Activated CD4-positive, alpha-beta T cell treated with anti-CD3 and anti-CD28 coated beads, Interleukin-2, amount 50 U/mL, for 16 hours (primary cell): Measurements from ENCODE around the gene PRCP.

Source experiments
- DNase-seq: peaks from one replicate; pipeline ENCODE4 v3.0.0-alpha.2; 2020

PRCP gene

GRCh38 chr11:82823647-82824619 is 76.3 kb downstream of the PRCP start:
- no peak for DNase-seq

GRCh38 chr11:82818409-82819043 is 81.7 kb downstream of the PRCP start:
- no peak for DNase-seq

DNA sequence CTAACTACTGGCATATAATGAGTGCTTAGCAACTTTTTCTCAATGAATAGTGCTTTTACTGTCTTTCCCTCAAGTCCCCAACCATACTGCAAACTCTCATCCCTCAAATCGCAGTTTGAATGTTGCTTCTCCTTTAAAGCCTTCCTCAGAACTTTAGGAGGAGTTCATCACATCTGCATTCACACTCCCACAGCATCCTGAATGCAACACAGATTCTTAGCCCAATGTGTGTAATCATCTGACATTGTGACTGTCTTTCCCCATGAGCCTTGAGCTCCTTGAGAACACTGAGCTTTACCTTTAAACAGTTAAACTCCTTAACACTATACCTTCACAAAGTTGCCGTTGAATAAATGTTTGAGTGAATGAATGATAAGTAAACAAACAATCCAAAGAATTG is 84.8 kb downstream of the PRCP start:
- DNase-seq: no peak

DNA sequence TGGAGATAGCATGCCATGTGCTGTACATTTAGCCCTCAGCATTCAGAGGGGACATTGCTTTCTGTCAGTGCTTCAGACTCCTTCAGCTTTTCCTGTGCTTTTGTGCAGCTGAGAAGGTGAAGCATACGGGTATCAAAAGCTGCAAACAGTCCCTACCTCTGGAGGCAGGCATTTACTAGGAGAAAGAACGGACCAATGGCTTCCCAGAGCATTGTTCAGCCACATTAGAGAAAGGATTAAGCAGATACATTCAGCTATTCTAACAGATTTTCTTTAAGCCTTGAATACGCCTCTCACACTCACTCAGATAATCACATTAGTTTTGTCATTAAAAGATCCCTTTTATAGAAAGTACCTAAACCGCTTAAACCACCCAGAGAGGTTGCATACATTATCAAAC is 85.9 kb downstream of the PRCP start:
- no peak for DNase-seq

- no peak for DNase-seq
These were observed 88.9 kb downstream of the PRCP start for GRCh38 chr11:82811369-82811768.

GRCh38 chr11:82810738-82811137 is 89.5 kb downstream of the PRCP start:
- no peak for DNase-seq

DNA sequence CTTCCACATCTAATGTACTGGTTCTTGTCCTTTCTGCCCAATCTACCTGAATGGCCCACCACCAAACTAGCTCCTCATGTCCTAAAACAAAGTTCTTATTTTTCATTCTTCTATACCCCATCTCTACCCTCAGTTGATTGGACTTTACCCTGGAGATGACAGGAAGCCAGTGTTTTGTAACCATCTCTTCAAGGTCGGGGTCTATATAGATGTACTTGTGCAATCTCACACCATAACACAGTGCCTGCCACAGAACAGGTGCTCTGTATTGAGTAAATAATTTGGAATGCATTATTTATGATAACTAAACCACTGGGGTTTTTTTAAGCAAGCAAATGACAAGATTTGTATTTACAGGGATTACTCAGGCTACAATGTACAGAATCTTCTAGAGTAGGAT is 89.9 kb downstream of the PRCP start:
- DNase-seq: no peak

- no peak for DNase-seq
These were observed 92.6 kb downstream of the PRCP start for GRCh38 chr11:82807646-82808045.

GRCh38 chr11:82802710-82803109 is 97.5 kb downstream of the PRCP start:
- DNase-seq: no peak

- no peak for DNase-seq
These were observed 103.0 kb downstream of the PRCP start for GRCh38 chr11:82796998-82797961.

GRCh38 chr11:82794490-82794889 is 105.7 kb downstream of the PRCP start:
- DNase-seq: no peak

GRCh38 chr11:82792822-82793569 is 107.2 kb downstream of the PRCP start:
- no peak for DNase-seq

DNA sequence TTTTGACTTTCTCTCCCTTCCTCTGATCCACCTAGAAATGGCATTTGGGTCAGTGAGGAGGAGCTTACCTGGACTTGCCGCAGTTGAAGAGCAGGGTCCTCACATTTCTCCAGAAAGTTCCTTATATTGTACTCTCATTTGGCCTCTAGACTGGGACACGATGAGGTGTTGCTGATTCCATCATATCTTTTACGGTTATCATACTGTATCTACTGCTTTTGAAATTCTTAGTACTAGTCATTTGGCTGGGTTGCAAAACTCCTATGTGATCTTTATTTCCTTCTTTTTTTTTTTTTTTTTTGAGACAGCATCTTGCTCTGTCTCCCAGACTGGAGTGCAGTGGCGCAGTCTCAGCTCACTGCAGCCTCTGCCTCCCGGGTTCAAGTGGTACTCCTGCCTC is 107.9 kb downstream of the PRCP start:
- DNase-seq: no peak

GRCh38 chr11:82791779-82792178 is 108.5 kb downstream of the PRCP start:
- no peak for DNase-seq

GRCh38 chr11:82790723-82791484 is 109.3 kb downstream of the PRCP start:
- DNase-seq: no peak

GRCh38 chr11:82787981-82788380 is 112.2 kb downstream of the PRCP start:
- no peak for DNase-seq

GRCh38 chr11:82786836-82787235 is 113.4 kb downstream of the PRCP start:
- no peak for DNase-seq

- DNase-seq: no peak
These were observed 114.2 kb downstream of the PRCP start for GRCh38 chr11:82786001-82786400.

DNA sequence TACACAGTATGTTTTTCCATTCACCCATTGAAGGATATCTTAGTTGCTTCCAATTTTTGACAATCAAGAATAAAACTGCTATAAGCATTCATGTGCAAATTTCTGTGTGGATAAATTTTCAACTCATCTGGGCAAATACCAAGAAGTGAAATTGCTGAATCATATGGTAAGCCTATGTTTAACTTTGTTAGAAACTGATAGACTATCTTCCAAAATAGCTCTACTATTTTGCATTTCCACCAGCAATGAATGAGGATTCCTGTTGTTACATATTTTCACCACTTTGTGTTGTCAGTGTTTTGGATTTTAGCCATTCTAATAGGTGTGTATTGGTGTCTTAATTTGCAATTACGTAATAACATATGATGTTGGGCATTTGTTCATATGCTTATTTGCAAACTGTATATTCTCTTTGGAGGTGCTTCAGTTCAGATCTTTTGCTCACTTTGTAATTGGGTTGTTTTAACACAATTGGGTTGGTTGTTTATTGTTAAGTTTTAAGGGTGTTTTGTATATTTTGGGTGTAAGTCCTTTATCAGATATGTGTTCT is 117.3 kb downstream of the PRCP start:
- DNase-seq: no peak

GRCh38 chr11:82778776-82779175 is 121.5 kb downstream of the PRCP start:
- no peak for DNase-seq

DNA sequence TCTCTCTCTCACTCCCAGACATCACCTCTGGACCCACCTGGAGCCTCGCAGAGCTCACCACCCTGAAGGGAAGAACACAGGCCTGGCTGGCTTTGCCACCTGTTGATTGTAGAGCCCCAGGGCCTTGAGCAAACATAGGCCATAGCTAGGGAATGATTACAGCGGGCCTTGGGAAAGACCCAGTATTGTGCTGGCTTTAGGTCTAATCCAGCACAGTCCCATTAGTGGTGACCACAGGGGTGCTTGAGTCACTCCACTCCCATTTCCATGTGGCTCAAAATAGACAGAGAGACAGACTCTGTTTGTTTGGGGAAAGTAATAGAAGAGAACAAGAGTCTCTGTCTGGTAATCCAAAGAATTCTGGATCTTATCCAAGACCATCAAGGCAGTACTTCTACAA is 123.9 kb downstream of the PRCP start:
- no peak for DNase-seq
